OCI-LY1 (cell line): Measurements from ENCODE around the gene OSBPL5.

Experiments
- CTCF ChIP-seq: fragments of 200-600 bp; sonication (generic), shearing (Covaris generic); IDR thresholded peaks from 2 replicates; pipeline ENCODE4 v1.5.1; 2017; ENCODE audit warnings: mild to moderate bottlenecking, antibody characterized with exemption, low read length, moderate library complexity, mixed read lengths
- EZH2 ChIP-seq: fragments of 200-600 bp; sonication (generic), shearing (Covaris generic); IDR thresholded peaks from 2 replicates; pipeline ENCODE4 v1.8.0; 2017; ENCODE audit warnings: borderline replicate concordance, mixed run types, mild to moderate bottlenecking, antibody characterized with exemption, low read length, moderate library complexity, mixed read lengths

- TF ChIP-seq CTCF: no peak
- no peak for TF ChIP-seq EZH2
Observed at GRCh38 chr11:3174387-3174786, 9.3 kb upstream of the OSBPL5 start.
